HG02943 (cell line): ENCODE data around the gene ASPSCR1.

Experiments used
- ATAC-seq: cut with Tn5 transposase; IDR thresholded peaks from one replicate; pipeline ENCODE4 v1.9.1; 2021; ENCODE audit warnings: mild to moderate bottlenecking, low read depth, moderate library complexity; ENCODE audit not compliant: unreplicated experiment

Gene ASPSCR1

DNA sequence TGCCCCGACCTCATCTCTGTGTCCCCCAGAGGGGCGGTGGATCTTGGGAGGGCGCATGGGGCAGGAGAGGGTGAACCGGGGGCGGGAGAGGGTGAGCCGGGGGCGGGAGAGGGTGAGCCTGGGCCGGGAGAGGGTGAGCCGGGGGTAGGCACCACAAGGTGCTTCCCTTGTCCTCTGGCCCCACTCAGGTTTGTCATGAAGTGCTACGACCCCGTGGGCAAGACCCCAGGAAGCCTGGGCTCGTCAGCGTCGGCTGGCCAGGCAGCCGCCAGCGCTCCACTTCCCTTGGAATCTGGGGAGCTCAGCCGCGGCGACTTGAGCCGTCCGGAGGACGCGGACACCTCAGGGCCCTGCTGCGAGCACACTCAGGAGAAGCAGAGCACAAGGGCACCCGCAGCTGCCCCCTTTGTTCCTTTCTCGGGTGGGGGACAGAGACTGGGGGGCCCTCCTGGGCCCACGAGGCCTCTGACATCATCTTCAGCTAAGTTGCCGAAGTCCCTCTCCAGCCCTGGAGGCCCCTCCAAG, 18.9 kb downstream of the ASPSCR1 start:
- no peak for ATAC-seq

DNA sequence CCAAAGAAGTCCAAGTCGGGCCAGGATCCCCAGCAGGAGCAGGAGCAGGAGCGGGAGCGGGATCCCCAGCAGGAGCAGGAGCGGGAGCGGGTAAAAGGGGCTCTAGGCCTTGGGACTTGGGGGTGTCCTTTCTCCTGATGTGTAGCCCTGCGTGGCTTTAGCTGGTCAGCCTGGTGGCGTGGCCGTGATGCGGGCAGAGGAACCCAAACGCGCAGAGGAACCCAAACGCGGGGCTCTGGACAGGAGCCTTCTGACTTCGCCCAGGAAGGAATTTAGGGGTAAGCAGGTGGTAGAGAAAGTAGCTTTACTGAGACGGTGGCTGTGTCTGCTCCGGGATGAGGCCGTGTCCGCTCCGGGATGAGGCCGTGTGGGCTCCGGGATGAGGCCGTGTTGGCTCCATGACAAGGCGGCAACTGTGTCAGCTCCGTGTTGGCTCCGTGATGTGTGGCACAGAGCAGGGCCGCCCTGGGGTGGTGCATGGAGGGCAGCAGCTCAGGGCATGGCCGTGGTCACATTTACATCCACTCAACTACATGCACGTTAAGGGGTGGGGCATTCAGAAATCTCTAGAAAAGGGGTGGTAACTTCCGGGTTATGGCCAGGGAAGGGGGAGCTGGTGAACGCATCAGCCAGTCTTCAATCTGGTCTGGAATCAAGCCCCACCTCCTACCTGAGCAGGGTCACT, 19.5 kb downstream of the ASPSCR1 start:
- ATAC-seq = no peak

DNA sequence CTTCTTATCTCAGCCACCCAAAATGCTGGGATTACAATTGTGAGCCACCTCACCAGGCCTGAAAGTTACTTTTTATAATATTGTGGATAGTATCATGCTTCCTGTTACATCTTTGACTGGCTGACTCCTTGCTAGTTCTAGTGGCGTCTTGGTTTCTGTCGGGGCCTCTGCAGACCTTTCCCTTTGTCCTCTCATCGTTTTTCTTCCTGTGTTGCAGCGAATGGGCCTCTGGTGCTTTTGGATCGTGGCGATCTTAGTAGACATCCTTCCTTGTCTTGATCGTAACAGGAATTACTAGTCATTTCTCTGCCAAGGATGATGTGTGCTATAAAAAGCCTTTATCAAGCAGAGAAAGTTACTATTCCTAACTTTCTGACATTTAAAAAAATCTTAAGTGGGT, 20.8 kb downstream of the ASPSCR1 start:
- no peak for ATAC-seq

DNA sequence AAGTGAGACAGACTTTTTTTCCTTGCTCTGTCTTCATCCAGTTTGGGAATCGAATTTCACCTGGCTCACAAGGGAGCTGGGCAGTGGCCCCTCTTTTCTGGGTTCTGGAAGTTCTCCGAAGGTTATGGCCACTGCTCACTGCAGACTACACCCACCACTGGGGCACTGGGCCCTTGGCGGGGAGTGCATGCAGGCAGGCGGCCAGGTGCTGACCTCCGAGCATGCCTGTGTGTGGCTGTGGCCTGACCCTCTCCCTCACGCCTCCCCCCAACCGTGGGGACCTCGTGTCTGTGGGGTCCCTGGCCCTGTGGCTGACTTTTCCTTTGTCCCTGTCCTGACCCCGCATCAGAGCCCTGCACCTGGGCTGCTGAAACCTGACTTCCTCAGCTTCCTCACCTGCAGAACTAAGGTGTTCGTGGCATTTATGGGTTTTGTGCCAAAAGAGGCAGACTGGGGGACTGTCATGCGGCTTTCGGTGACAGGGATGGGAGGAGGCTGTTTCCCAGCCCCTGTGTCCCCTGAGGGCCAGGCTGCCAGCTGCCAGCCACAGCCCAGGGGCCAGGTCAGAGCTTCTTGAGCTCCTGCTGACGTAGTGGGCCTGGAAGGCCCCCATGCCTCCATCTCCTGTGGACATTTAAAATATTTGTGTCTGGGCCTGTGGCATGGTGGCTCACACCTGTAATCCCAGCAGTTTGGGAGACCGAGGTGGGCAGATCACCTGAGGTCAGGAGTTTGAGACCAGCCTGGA, 21.4 kb downstream of the ASPSCR1 start:
- no peak for ATAC-seq

DNA sequence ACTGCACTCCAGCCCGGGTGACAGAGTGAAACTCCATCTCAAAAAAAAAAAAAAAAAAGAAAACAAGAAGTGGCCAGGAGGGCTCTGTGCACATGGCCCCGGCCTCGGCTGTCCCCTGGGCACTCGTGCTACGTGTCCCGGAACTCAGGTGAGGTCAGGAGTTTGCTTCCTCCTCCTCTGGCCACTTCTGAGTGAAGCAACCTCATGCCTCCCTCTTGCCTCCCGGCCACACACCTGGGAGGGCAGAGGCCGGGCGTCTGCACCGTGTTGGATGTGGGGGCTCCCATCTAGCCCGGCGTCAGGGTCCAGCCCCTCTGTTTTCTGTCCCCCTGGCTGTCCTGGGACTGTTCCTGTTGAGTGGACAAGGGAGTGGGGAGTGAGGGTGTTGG, 22.2 kb downstream of the ASPSCR1 start:
- no peak for ATAC-seq

DNA sequence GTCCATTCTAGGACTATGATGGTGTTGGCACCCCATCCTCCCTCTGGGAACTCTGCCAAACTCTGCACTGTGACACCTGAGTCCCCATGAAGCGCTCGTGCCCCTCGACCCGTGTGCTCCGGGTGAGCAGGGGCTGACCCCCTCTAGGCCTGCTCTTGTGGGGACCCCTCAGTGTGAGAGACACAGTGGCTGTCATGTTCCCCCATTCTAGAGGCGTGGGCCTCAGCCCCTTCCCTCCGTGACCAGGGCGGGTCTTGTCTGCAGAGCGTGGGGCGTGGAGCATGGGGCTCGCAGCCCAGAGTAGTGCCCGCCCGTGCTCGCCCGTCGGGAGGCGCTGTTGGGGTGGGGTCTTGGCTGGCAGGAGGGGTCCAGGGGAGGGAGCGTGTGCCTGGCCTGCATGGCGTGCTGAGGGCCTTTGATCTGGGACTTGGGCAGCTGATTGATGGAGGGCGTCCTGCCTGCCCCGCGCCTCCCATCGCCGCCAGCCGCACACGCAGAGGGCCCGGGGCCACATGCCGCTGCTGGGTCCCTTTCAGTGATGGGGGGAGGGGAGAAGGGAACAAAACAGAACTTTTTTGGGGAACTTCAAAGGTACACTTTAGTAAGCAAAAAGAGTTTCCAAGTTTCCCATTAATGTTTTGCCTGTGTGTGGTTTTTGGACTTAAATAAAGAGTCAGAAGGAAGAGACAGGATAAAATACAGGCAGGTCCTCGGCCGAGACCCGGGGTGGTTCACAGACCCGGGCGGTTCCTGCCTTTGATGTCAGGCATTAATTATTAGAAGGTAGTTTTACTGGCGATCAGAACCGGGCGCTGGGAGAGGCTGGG, 22.8 kb downstream of the ASPSCR1 start:
- ATAC-seq = no peak

DNA sequence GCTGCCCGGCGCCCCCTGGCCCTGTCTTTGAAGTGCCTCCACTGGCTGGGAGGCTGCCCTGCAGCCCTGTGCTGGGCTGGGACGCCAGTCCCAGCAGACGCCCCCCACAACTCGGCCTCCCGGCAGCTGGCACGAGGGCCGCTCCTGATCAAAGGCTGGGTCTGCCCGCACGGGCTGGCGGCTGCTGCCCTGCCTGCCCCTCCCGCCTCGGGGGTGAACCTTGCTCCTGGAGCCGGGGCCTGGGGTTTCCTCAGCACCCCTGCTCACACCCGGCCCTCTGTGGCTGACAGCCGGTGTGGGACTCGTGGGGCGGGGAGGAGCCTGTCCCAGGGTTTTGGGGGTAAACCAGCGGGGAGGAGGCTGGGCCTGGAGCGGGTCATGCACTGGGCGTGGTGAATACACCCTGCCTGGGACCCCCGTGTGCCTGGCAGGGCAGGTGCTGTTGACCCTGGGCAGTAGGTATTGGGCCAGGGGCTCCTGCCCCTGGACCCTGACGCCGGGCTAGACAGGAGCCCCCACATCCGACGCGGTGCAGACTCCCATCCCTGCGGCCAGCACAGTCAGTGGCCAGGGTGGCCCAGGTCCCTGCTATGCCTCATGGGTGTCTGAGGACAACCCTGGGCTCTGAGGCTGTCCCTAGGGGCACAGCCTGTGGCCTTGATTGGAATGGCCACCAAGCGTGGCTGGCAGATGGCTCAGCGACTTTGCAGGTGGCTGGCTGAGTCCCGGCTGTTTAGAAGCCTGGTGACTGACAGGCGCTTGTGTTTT, 23.6 kb downstream of the ASPSCR1 start:
- ATAC-seq = no peak

DNA sequence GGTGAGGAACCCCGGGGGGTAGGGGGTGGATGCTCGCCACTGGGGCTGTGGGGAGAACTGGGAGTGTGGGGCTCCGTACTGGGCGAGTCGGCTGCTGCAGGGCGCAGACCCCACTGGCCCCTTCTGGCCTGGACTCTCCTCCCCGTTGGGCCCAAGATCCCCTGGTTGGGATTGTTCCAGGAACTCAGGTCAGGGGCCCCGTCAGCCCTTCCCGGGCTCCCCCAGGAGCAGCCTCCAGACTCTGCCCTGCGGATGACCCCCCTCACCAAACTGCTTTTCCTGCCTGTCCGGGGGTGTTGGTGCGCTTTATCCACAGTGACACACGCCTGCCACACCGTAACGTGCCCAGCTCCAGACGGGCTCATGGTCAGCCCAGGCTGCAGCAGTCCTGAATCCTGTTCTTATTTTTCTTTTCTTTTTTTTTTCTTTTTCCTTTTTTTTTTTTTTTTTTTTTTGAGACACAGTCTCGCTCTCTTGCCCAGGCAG, 24.2 kb downstream of the ASPSCR1 start:
- ATAC-seq = no peak

DNA sequence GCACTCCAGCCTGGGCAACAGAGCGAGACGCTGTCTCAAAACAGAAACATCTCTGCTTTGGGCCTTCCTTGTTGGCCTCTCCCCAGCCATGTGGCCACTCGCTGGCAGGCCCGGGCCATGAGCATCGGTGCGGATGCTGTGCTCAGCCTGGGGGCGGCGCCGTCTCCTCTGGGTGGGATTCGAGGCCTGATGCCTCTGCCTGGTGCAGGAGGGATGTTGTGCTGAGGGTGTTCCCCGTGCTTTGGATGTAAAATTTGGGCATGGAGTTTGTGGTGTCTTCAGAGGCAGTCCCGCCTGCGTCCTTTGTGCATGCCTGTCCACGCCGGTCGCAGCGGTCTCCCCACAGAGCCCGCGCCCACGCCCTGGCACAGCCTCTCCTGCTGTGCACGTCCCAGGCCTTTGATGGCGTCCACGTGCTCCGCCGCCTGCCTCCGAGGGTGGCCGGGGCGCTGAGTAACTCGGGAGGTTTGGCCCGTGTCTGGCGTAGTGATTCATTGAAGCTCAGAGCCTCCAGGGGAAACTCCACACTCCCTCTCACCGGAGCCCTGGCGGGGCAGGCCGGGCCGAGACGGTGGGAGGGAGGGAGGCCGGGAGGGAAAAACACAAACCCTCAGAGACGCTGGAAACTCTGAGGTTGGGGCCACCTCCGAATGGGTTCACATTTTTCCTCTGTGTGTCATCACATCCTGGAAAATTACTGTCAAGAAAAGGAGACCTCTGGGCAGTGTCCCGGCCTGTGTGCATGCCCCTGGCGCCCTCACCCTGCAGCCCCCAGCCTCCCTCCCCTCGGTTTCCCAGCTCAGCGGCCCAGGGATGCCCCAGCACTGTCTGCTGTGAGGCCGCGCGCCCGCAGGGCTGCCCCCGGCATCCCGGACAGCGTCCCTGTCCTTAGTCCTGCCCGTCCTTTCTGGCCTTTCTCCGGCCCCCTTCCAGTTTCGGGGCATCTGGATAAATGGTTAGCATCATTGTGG, 26.3 kb downstream of the ASPSCR1 start:
- no peak for ATAC-seq

DNA sequence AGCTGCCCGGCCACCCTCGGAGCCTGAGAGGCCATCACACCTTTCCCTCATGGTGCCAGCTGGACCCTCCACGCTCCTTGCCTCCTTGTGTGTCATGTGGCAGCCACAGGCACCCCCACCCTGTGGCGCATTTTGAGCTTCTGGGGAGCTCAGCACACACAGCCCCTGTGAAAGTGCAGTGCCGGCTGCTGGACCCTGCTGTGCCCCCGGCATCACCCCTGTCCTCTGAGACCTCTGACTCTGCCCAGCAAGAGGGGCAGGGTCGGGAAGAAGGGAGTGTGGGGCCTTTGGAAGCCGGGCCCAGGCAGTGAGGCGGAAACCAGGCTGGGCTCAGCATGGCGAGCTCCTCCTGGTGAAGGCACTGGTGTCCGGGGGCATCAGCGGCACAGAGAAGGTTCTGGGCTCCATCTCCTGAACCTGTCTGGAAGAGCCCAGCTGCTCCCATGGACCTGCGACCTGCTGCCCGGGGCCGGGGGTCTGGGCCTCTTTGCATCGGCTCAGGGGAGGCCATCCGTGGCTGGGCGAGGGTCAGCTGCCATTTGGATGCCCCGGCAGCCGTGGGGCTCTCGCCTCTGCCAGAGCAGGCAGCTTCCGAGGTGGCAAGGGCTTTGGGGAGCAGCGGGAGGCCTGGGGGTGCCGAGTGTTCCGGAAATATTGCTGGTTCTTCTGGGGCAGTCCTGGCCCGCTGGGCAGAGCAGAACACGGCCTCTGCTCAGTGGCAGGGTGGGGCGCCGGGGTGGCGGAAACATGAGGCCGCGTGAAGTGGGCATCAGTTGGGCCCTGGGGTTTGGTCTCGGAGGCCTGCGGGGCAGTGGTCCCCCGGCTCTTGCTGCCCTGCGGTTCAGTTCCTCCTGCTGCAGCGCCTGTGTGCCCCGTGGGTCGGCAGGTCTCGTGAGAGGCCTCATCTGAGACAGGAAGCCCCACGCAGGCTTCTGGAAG, 27.4 kb downstream of the ASPSCR1 start:
- ATAC-seq = no peak

DNA sequence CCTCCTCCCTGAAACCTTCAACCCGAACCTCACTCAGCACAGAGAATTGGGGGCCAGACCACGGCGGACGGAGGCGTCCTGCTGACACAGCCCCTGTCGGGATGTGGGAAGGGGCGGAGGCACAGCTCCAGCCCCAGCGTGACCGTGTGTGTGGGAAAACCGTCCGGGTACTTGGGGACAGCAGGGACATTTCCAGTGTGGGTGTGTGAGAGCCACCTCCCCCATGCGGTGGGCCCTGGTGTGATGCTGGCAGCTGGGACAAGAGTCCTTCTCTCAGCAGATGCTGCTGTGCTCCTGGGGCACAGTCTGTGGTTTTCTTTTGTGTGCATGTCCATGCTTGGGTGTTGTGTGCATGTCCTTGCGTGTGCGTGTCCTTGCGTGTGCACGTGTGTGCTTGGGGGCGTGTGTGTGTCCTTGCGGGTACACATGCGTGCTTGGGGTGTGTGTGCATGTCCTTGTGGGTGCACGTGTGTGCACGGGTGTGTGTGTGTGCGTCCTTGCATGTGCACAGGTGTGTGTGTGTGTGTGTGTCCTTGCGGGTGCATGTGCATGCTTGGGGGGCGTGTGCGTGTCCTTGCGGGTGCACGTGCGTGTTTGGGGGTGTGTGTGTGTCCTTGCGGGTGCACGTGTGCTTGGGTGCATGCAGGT, 28.4 kb downstream of the ASPSCR1 start:
- ATAC-seq = no peak

DNA sequence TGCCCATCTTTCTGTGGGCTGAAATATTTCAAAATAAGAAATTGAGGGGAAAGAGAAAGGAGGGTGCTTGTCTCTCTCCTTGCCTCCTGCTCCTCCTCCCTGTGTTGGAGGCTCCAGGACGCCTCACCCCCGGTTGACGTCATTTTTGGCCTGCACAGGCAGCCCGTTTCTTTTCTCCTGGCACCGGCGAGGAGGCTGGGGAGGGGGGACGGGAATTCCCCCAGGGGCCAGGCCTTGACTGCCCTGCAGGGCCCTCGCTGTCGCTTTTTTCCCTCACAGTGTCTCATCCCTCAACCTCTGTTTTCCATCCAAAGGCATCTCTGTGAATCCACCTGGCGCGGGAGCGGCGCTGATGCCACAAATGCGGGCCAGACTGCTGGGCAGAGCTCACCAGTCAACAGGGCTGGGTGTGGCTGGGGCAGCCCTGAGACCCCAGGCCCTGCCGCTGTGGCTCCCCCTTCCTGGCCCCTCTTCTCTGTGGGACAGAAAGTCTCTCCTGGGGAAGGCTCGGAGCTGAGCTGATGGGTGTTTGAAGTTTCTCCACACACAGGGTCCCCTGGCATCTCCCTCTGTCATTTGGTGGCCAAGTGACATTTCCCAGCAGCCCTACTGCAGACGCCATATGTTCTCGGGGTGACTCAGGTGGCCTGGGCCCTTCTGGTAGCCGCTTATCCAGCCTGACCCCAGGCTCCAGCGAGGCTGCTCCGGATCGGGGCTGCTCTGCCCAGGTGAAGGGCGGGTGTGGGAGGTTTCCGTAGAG, 29.2 kb downstream of the ASPSCR1 start:
- no peak for ATAC-seq

DNA sequence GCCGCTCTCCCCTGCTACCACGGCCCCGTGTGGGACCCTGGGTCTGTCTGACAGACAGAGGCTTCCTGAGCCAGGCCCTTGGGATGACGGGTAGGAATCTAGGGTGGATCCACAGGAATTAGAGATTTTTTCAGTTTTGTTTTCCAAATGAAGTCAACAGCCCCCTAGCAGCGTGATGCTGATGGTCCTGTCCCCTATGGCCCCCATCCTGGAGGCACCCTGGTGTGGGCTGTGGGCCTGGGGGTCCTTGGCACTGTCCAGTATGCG, 29.7 kb downstream of the ASPSCR1 start:
- ATAC-seq = no peak

DNA sequence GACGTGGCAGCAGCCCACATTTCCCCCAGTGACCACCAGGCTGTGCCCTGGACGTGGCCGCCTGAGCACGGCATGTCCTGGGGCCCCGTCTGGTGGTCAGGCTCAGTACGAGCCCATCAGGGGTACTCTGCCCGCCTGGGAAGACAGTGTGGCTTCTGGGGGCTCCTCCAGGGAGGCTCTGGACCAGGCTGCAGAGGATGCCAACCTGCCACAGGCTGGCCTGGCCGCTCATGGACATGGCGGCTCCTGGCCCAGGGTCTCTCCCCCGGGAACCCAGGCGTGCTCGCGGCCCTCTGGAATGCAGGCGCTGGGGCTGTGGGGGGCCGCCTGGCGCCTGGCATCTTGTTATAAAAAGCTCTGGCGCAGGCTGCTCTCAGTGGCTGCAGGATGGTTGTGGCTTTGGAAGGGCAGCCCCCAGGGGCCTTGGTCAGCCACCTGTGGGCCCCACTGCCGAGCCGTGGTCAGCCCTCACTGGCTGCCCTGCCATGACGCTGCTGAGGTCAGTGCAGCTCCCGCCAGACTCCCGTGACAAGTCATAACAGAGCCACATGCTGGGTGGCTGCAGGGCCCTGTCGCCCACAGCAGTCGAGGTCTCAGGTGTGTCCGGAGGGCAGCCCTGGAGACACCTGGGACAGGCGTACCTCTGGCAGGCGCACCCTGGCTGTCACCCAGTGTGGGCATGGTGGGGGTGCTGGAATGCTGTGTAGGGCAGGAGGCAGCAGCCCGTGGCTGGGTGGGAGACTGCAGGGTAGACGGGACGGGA, 30.2 kb downstream of the ASPSCR1 start:
- ATAC-seq = no peak

DNA sequence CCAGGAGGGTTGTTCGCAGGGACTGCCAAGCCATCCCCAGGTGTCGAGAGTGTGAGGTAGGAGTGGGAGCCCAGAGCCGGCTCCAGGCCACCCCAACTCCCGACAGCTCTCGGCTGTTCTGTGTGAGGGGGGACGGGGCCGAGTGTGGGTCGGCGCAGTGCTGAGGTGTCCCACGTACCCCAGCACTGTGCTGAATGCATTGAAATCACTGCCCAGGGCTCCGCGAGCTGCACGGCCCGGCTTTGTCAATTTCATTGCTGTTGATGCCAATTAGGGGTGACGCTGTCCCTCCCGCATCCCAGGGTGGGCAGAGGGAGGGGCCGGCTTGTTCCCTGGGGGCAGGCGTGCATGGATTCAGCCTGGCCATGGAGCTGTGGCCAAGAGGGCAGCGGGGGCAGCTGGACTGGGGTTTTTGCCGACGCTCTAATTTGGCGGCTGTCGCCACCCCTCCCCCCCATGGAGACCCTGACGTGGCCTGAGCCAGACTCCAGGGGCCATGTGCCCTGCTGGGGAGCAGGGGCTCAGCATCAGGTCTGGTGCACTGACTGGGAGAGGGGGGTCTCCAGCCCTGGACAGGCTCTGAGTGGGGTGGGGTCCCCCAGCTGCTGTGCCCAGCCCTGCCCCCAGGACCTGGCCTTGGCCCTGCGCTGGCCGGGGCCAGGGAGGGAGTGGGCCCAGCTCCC, 31.0 kb downstream of the ASPSCR1 start:
- ATAC-seq = no peak

DNA sequence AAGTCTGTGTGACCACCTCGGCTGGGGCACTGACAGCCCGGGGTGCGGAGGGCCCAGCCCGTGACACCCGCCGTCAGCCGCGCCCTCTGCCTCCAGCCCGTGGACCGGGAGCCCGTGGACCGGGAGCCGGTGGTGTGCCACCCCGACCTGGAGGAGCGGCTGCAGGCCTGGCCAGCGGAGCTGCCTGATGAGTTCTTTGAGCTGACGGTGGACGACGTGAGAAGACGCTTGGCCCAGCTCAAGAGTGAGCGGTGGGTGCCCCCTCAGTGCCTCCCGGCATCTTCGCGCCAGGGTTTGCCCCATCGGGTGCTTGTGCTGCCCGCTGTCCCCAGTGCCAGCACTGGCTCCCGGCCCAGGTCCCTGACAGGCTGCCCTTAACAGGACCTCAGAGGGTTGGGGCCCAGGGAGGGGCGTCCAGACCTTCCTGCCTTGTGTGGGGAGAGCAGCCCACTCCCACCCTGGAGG, 31.5 kb downstream of the ASPSCR1 start:
- no peak for ATAC-seq
